Colon (tissue), 2 donors: ENCODE data around the gene FGF2.
"Not testable (repeated sequence)": the region's sequence is repeated elsewhere in the genome, so short reads cannot be mapped to it uniquely, and the experiment has no call there.

Source experiments
- FAIRE-seq: peaks from 2 replicates; lab custom pipeline; 2012; peaks lifted over from hg19 to GRCh38; lab: Jason Lieb, UNC
- donor health status: control.
- donor health status: control.

Gene FGF2

DNA sequence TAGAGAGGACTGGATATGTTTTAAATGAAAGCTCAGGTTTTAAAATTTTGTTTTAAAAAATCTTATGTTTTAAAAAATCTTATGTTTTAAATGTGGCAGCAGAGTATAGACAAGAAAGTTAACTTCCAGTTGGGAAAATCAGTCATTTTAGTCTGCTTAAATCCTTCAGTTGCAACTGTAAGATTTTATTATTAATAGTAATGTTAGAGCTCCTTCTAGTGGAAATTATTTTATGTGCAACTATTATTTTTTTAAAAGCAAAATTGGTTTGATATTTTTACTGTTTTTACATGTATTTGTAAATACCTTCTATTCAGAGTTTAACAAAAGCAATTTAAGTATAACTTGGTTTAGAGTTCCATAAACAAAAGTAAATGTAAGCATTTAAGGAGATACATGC, 104.2 kb downstream of the FGF2 start:
- peak; percentile 97 for FAIRE-seq

GRCh38 chr4:122932763-122933162, 106.1 kb downstream of the FGF2 start:
- no peak for FAIRE-seq

GRCh38 chr4:122945136-122945535, 118.5 kb downstream of the FGF2 start:
- not testable (repeated sequence) for FAIRE-seq

GRCh38 chr4:122946142-122946541, 119.5 kb downstream of the FGF2 start:
- FAIRE-seq: no peak
